HG02870 (cell line): Measurements from ENCODE around the gene SLC25A29.
A peak's percentile ranks its signal among the peaks of the same experiment; 100 is the strongest.
"Not testable (repeated sequence)": the region's sequence is repeated elsewhere in the genome, so short reads cannot be mapped to it uniquely, and the experiment has no call there.

Experiments
- ATAC-seq: cut with Tn5 transposase; IDR thresholded peaks from one replicate; pipeline ENCODE4 v1.9.1; 2021; ENCODE audit warnings: mild to moderate bottlenecking, moderate library complexity; ENCODE audit not compliant: unreplicated experiment

Gene SLC25A29

DNA sequence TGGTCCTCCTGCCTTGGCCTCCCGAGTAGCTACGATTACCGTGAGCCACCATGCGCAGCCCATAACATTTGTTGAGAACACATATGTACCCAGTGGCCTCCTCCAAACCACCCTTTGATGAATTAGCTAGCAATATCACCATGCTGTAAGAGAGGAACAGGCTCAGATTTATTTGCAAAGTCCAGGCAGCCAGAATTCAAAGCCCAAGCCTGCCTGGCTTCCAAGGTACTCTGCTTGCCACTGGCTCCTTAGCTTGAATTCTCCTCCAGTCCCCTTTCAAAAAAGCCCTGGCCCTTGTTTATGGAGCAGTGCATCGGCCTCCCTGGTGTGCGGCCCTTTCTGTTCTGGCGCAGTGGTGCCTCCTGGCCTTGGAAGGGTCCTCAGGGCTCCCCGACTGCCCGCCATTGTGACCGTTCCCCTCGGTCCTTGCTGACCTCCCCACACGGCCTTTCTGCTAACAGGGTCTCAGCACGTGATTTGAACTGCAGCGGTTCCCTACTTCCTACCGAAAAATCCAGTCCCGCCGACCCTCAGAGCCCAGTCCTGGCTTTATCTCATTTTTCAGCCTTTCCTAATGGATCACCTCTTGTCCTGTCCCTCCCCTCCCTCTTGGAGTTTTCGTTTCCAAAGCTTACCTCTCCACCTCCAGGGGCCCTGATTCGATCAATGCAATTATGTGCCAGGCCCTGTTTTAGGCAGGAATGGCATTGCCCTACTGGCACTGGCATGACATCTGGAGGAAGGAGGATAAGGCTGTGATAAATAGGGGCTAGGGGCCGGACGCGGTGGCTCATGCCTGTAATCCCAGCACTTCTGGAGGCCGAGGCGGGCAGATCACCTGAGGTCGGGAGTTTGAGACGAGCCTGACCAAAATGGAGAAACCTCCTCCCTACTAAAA lies 22.0 kb downstream of the SLC25A29 start:
- ATAC-seq, result no peak

DNA sequence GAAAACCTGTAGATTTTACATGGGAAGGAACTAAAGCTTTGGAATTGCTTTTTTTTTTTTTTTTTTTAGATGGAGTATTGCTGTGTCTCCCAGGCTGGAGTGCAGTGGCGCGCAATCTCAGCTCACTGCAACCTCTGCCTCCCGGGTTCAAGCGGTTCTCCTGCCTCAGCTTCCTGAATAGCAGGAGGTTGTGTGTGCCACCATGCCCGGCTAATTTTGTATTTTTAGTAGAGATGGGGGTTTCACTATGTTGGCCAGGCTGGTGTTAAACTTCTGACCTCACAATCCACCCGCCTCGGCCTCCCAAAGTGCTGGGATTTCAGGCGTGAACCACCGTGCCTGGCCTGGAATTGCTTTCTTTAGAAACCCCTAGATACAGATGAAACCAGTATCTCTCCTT lies 22.8 kb downstream of the SLC25A29 start:
- not testable (repeated sequence) for ATAC-seq

DNA sequence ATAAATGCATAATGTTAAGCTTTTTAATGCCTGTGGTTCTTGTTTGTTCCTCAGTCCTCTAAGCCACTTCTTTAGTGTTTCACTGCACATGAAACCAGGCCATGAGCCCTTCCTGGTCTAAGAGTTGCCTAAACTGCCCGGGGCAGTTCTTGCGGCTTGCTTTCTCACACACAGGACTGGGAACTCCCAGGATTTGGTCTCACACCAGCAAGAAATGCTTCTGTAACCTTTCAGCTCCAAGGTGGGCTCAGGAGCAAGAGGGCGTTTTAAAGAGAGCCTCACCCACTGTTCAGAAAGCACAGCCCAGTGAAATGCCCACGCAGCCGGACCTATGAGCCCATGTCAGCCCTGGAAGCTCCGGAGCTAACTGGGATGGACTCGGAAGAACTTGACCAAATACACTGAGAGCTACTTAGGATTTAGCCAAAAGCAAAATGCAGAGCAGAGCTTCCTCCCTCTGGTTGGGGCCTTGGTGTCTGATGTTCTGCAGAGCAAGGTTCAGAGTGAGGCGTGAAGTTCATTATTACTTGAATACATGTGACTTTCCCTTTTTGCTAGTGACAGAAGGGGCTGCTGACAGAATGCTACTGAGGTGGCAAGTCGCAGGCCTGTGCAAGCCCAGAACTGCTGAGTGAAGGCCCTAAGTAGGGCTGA lies 23.4 kb downstream of the SLC25A29 start:
- ATAC-seq, result no peak

DNA sequence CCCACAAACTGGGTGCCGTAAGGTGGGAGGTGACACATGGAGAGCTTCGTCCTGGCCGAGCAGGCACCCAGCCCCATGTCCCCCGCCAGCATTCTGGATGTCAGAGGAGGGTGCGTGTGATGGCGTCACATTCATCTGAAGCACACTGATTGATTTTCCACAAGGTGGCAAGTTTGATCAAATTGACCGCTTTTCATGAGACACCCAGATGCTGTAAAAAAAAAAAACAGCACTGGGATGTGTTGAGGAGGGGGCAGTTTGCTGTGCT lies 24.2 kb downstream of the SLC25A29 start:
- no peak for ATAC-seq

DNA sequence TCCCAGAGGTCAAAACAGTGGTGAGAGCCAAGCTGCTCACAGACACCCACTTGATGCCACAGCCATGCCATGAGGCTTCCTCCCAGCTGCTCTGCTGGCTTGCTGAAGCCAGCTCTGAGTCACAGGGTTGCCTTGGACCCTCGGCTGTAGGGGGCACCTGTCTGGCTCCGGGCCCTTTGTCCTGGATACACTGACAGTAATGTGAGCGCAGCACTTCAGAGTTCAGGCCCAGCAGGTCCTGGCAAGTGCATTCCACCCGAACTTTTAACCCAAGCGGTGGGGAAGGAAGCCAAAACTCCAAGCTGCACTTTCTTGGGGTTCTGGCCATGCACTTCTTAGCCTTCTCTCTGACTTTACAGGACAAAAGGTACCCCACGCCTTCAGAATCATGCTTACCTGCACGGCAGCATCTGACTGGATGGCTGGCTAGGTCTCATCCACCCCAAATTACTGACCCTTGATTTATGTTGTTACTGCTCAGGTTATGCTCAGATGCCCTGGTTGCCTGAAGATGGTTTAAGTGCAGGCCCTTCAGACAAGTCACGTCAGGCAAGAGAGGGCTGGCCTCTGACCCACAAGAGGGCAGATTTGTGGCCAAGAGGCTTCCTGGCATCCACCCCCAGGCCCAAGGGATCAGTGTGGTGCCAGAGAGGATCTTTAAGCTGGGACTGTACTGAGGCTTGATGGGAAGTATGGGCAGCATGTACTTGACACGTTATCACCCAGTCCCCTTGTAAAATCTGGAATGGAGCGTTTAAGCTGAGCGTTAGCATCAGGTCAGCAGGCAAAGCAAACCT lies 24.8 kb downstream of the SLC25A29 start:
- no peak for ATAC-seq

DNA sequence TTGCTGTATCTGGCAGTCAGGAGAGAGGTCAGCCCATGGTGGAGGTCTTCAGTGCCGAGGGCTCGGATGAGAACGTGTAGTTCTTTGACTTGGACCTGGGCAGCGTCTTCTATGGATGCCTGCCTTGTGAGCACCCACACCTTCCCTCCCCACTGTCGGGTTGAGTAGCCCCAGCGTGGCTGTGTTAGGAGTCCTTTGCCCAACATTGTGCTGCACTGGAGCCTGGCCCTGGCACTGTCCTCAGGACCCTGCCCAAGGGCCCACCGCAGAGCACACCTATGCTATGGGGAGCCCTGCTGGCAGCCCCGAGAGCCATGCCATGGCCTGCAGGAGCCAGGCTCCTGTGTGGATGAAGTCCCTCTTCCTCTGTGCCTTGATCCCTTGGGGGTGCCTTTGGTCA lies 26.7 kb downstream of the SLC25A29 start:
- ATAC-seq, result no peak

DNA sequence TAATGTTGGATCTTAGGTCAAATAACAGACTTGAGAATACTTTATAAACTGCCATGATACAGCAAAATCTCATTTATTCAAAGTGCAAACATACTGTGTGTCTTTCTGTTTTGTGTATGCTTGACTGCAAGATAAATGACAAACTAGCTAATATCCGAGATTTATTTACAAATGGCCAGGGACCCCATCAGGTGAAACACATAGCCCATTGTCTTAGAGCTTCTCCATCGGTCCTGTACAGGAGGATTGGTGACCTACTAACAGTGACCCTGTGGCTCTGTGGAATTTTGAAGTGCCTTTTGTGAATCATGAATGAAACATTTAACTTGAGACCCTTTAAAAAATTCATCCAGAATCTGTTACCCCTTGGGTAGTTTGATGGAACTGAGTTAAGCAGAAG lies 27.1 kb downstream of the SLC25A29 start:
- ATAC-seq, result no peak

DNA sequence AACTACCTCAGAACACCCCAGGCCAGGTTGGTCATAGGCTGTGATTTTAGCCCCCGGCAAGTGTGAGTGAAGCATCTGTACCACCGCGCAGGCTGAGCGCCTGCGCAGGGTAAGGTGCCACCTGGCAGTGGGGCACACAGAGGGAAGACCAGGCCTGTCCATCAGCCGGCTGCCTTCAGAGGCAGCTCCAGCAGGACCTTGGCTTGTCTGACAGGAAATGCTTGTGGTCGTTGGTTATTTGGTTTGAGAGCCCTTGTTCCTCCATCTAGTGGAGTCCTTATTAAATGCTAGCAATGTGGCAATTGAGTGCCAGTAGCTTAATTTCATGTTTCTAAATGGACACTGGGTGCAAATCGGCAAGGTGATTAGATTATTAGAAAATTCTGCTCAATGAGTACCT lies 27.5 kb downstream of the SLC25A29 start:
- no peak for ATAC-seq

DNA sequence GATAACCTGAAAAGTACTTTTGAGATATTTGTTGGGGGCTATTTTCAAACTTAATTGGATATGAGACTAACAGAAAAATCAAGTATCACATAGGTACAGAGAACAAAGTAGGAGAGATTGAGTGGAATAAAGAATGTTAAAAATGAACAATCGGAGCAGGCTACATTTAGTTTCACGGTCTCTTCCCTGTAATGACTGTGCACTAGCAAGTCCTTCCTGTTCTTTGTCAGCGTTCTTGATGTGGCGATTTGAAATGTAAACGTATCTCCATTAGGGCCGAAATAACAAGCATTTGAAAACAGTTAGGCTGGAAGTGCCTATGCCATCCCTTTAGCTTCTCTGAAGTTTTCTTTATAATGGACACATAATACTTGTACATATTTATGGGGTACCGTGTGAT lies 31.0 kb downstream of the SLC25A29 start:
- no peak for ATAC-seq

DNA sequence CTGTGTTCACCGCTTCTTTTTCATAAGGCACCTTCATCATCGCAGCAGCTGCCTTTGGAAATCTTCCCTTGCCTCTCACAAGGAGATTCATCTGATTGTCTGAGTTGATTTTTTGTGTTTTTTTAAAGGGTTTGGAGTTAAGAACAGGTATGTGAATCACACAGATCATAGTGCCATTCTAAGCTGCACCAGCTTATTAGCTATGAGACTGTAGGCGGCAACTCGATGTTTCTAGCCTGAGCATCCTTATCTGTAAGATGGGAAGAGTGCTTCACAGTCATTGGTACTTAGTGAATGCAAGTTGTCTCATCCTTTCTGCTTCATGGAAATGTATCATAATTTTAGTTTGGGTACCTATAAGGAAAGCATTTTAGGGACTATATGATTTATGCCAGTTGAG lies 32.0 kb downstream of the SLC25A29 start:
- no peak for ATAC-seq

DNA sequence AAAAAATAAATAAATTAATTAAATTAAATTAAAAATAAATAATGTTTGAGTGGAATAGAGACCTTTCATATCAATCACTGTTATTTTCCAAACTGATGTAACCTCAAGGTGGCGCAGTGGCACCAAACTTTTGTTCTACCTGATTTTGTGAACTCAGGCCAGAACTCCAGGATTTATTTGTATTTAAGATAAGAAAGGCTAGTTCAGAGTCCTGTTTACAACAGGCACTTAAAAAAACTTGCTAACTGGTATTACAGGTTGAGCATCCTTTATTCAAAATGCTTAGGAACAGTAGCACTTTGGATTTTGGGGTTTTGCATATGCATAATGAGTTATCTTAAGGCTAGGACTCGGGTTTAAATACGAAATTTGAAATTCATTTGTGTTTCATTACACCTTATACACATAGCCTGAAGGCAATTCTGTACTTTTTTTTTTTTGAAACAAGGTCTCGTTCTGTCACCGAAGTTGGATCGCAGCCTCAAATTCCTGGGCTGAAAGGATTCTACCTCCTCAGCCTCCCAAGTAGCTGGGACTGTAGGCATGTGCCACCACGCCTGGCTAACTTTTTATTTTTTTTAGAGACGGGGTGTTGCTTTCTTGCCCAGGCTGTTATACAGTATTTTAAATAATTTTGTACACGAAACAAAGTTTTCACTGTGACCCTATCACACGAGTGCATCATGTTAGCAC lies 34.9 kb downstream of the SLC25A29 start:
- ATAC-seq, result no peak

DNA sequence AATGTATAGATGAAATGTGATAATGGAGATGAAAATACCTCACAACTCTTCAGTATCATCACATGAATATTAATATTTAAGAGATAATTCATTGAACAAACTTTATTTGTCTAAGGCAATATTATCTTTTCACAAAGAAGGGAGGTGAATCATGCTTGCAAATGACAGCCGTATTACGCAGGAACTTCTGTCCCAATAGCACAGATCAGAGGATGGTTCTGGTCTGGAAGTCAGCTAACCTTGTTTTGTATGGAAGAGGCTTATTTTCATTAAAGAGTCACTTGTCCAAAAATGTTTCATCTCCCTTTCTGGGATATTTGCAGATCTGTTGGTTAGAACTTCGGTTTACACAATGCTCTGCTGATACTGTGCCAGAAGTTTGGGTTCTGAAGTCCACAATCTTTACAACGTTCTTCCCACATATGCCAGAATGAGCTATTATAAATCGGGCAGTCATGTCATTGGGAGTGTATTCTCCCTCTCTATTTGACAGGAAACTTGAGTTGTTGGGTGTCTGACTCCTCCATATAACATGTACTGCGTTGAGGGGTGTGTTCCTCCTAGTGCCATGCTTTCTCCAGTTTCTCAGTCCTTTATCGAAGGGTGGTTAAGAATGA lies 37.5 kb downstream of the SLC25A29 start:
- no peak for ATAC-seq

DNA sequence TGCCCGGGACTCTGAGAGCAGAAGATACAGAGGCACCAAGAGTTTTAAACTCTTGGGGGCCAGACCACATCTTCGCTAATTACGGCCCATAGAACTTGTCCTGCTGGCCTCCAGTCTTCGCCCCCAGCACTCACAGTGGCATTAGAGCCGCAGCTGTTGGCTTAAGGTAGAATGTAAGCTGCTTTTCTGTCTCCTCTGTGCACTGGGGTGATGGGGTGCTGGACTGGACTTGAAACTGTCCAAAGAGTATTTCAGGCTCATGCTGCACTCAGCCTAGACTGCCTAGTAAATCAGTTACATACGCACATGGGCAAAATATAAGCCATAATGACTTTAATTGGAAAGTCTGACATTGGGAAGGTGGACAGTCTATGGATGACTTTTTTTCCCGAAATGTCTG lies 38.3 kb downstream of the SLC25A29 start:
- no peak for ATAC-seq

DNA sequence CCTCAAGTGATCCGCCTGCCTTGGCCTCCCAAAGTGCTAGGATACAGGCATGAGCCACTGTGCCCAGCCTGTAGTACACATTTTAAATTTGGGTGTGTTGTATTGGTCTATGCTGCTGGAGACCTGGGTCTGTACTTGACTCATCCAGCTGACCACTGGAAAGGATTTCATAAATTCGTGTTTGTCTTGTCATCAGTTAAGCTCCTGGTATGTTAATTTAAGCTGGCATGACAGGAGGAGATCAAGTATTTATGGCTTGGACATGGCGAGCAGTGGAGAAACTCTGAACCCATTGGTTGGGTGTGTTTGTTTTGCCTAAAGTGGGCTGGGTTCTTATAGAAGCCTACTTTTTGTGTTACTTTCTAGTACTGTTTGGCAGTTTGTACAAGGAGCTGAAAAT lies 43.1 kb downstream of the SLC25A29 start:
- ATAC-seq, result no peak

DNA sequence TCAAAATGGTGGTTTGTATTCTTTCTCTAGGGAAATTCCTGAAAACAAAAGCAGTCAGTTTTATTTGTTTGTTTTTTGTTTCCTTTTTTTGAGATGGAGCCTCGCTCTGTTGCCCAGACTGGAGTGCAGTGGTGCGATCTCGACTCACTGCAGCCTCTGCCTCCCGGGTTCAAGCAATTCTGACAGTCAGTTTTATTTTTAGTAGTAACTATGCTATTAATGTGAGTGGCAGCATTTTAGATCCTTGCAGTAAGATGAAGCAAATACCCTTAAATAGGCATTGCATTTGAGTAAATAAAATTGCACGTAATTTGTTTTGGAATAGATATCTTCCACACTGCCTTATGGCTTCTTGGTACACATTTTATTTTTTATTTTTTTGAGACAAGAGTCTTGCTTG lies 43.7 kb downstream of the SLC25A29 start:
- no peak for ATAC-seq

DNA sequence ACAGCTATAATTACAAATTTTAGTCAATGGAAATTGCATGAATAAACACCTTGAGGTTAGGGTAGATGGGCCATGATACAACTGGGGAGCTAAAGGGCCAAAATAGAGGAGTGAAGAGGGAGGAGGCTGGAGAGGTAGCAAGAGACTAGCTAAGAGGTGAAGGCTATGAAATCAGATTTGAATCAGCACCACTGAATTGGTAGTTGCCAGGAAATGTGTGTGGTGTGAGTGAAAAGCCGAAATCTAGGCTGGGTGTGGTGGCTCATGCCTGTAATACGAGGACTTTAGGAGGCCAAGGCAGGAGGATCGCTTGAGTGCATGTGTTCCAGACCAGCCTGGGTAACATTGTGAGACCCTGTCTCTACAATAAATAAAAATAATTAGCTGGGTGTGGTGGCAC lies 44.6 kb downstream of the SLC25A29 start:
- ATAC-seq, result no peak

DNA sequence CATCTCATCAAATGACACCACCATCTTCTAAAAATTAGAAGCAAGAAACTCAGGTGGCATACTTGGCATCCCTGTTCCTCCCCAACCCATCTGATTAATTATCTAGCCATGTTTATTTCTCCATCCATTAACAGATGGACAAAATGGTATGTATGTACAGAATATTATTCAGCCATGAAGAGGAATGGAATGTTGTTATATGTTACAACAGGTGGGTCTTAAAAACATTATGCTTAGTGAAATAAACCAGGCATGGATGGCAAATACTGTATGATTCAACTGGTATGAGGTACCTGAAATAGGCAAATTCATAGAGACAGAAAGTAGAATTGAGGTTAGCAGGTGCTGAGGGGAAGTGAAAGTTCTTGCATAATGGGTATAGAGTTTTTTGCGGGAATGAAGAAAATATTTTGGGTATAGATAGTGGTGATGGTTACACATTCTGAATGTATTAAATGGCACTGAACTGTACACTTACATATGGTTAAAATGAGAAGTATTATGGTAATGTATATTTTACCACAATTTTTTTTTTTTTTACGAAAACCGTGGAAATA lies 49.8 kb downstream of the SLC25A29 start:
- peak; percentile 82 for ATAC-seq

DNA sequence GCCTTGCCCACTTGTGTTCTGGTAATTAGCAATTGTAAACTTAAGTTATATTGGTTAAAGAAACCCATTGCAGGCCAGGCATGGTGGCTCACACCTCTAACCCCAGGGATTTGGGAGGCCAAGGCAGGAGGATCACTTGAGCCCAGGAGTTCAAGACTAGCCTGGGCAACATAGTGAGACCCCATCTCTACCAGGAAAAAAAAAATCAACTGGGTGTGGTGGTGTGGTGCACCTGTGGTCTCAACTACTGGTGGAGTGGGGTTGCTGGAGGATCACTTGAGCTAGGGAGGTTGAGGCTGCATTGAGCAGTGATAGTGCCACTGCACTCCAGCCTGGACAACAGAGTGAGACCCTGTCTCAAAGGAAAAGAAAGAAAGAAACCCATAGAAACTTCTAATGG lies 53.6 kb downstream of the SLC25A29 start:
- ATAC-seq, result no peak

DNA sequence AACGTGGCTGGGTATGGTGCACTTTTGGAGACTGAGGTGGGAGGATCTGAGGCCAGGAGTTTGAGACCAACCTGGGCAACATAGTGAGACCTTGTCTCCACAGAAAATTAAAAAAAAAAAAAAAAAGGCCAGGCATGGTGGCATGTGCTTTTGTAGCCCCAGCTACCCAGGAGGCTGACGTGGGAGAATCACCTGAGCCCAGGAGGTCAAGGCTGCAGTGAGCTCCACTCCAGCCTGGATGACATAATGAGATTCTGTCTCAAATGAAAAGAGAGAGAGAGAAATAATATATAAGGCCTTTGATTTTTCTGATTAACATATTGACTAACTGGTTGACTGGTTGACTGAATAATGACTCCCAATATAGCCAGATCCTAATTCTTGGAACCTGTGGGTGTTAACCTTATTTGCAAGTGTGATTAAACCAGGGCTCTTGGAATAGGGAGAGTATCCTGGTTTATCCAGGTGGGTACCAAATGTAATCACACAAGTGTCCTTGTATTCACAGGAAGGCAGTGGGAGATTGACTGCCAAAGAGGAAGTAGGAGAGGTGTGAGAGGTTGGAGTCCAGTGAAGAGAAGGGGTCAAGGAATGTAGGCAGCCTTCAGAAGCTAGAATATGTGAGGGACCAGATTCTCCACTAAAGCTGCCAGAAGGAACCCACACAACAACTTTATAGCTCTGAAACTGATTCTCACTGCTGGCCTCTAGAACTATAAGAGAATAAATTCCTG lies 55.3 kb downstream of the SLC25A29 start:
- ATAC-seq, result no peak
